Panc1 (cell line): Measurements from ENCODE around the gene SDR9C7.

Experiments used
- CTCF ChIP-seq: fragments of 450-650 bp; IDR thresholded peaks from 2 replicates; pipeline ENCODE4 v1.5.1; 2017; ENCODE audit warnings: mild to moderate bottlenecking
- TCF7L2 ChIP-seq: IDR thresholded peaks from 2 replicates; pipeline ENCODE4 v1.6.1; 2011; ENCODE audit warnings: mild to moderate bottlenecking, low read depth, low read length, inconsistent platforms

GRCh38 chr12:56941299-56942017 lies 7.2 kb upstream of the SDR9C7 start:
- TF ChIP-seq CTCF (no peak), TCF7L2 (no peak)
